H1 (cell line): ENCODE measurements around the gene CHST11.

ENCODE experiments used
- CHD2 ChIP-seq: IDR thresholded peaks from 2 replicates; pipeline ENCODE4 v1.6.1; 2012; ENCODE audit warnings: low read length, improper control_type of control experiment
- CTCF ChIP-seq, 3 experiments: IDR thresholded peaks; 1 replicate in 2 of 3; 2 replicates in 1 of 3; pipeline versions ENCODE4 v1.5.1 to v1.6.1; 2011; ENCODE audit warnings: low read length in 3 of 3, mild to moderate bottlenecking in 3 of 3, inconsistent platforms in 2 of 3, low read depth in 1 of 3, moderate library complexity in 1 of 3; ENCODE audit not compliant: insufficient read depth in 1 of 3; ENCODE audit errors: control extremely low read depth in 1 of 3
- JUND ChIP-seq: IDR thresholded peaks from 2 replicates; pipeline ENCODE4 v1.6.1; 2011; ENCODE audit warnings: mild to moderate bottlenecking, improper control_type of control experiment, low read length
- POLR2A ChIP-seq, 2 experiments: IDR thresholded peaks; 1 replicate in 1 of 2; 2 replicates in 1 of 2; pipeline ENCODE4 v1.6.1; 2011; ENCODE audit warnings: low read depth in 2 of 2, low read length in 2 of 2, mild to moderate bottlenecking in 2 of 2; ENCODE audit errors: control extremely low read depth in 1 of 2
- SAP30 ChIP-seq: fragments of 300-600 bp; sonication (generic); IDR thresholded peaks from 2 replicates; pipeline ENCODE4 v1.7.1; 2012; ENCODE audit warnings: low read length, moderate library complexity, mild to moderate bottlenecking, inconsistent platforms; ENCODE audit not compliant: insufficient read depth, insufficient replicate concordance
- SP1 ChIP-seq: IDR thresholded peaks from 2 replicates; pipeline ENCODE4 v1.6.1; 2011; ENCODE audit warnings: low read depth, low read length
- TAF1 ChIP-seq: IDR thresholded peaks from 2 replicates; pipeline ENCODE4 v1.6.1; 2011; ENCODE audit warnings: mild to moderate bottlenecking, low read depth, low read length
- TBP ChIP-seq: IDR thresholded peaks from 2 replicates; pipeline ENCODE4 v1.6.1; 2011; ENCODE audit warnings: low read depth, low read length, improper control_type of control experiment
- TF ChIP-seq, protein P1 (sequence below): IDR thresholded peaks from 2 replicates; pipeline ENCODE4 v1.6.1; 2011; ENCODE audit warnings: low read depth, mild to moderate bottlenecking, low read length; ENCODE audit not compliant: insufficient read depth

- TF ChIP-seq CTCF (IDR thresholded peaks at IDR 0.05; ENCODE audit: control extremely low read depth in 1 of 3, insufficient read depth in 1 of 3, low read depth in 1 of 3, low read length in 3 of 3) (no peak), TBP (no peak), POLR2A (IDR thresholded peaks at IDR 0.05; ENCODE audit: control extremely low read depth in 1 of 2, low read depth in 2 of 2, low read length in 2 of 2) (no peak), SP1 (no peak), TAF1 (no peak), SAP30 (no peak), JUND (no peak), CHD2 (no peak)
- TF ChIP-seq, protein P1, sequence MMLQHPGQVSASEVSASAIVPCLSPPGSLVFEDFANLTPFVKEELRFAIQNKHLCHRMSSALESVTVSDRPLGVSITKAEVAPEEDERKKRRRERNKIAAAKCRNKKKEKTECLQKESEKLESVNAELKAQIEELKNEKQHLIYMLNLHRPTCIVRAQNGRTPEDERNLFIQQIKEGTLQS = no peak
Observed at GRCh38 chr12:104486363-104486750, 29.6 kb downstream of the CHST11 start.
